WTC11 (cell line): ENCODE data around the gene MAPKAPK3. TPM values are rescaled to one million over a fixed set of nuclear protein-coding genes. Genes with fewer than 3 reads are reported as not detected.

Experiments used
- ATAC-seq: fragments of 200-7000 bp; cut with Tn5 transposase; 2 replicates; pipeline ENCODE4 v1.10.0; 2021; ENCODE audit warnings: mild to moderate bottlenecking, moderate library complexity
- CTCF ChIA-PET: fragments of 300-600 bp; sonication (Branson Sonifier 250); formaldehyde crosslinking; loops from one replicate; lab custom pipeline; 2021; ENCODE audit warnings: antibody characterized with exemption; lab: Charles Lee
- POLR2A ChIA-PET: fragments of 350-600 bp; sonication (Branson Sonifier 250); formaldehyde crosslinking; loops from one replicate; lab custom pipeline; 2021; ENCODE audit warnings: antibody characterized with exemption; lab: Charles Lee
- DNase-seq: peaks from one replicate; pipeline ENCODE4 v3.0.0; 2021; ENCODE audit warnings: low spot score
- H3K27ac Mint-ChIP-seq: 2 replicates; pipeline ENCODE4 v1.8.0; 2021; ENCODE audit warnings: mixed read lengths
- H3K27me3 Mint-ChIP-seq: 2 replicates; pipeline ENCODE4 v1.8.0; 2021; ENCODE audit warnings: low read depth, mild to moderate bottlenecking, moderate library complexity, mixed read lengths
- H3K36me3 Mint-ChIP-seq: 2 replicates; pipeline ENCODE4 v1.8.0; 2021; ENCODE audit warnings: mixed read lengths
- H3K4me1 Mint-ChIP-seq: 2 replicates; pipeline ENCODE4 v1.8.0; 2022; ENCODE audit warnings: mixed read lengths
- H3K4me3 Mint-ChIP-seq: 2 replicates; pipeline ENCODE4 v1.8.0; 2021; ENCODE audit warnings: mild to moderate bottlenecking, moderate library complexity, mixed read lengths
- H3K9me3 Mint-ChIP-seq: 2 replicates; pipeline ENCODE4 v1.8.0; 2021; ENCODE audit warnings: mixed read lengths
- ESRRA ChIP-seq: sonication (generic); formaldehyde crosslinking; IDR thresholded peaks from 2 replicates; pipeline ENCODE4 v1.8.1; 2022; ENCODE audit warnings: mild to moderate bottlenecking, missing genetic modification reagents, borderline replicate concordance
- total RNA-seq: library from RNA; stranded (reverse); gene quantifications from 3 replicates; pipeline ENCODE4 v1.2.3, GENCODE V29; 2021
- TF ChIP-seq, protein P1 (sequence below): sonication (generic); formaldehyde crosslinking; IDR thresholded peaks from 2 replicates; pipeline ENCODE4 v1.8.1; 2023; ENCODE audit warnings: mild to moderate bottlenecking, missing genetic modification reagents, borderline replicate concordance
- TF ChIP-seq, protein P2 (sequence below): sonication (generic); formaldehyde crosslinking; IDR thresholded peaks from 2 replicates; pipeline ENCODE4 v1.8.0; 2023; ENCODE audit warnings: missing genetic modification reagents, mild to moderate bottlenecking, borderline replicate concordance
- TF ChIP-seq, protein P3 (sequence below): sonication (generic); formaldehyde crosslinking; IDR thresholded peaks from 2 replicates; pipeline ENCODE4 v1.8.1; 2023; ENCODE audit warnings: mild to moderate bottlenecking, missing genetic modification reagents
- TF ChIP-seq, protein P4 (sequence below): sonication (generic); formaldehyde crosslinking; IDR thresholded peaks from 2 replicates; pipeline ENCODE4 v1.8.1; 2022; ENCODE audit warnings: low read depth, mild to moderate bottlenecking, moderate library complexity, missing genetic modification reagents, borderline replicate concordance
- TF ChIP-seq, protein P5 (sequence below): sonication (generic); formaldehyde crosslinking; conservative IDR thresholded peaks from 2 replicates; pipeline ENCODE4 v1.8.1; 2022; ENCODE audit warnings: mild to moderate bottlenecking, missing genetic modification reagents
- TF ChIP-seq, protein P6 (sequence below): fragments of 250-450 bp; sonication (Bioruptor Pico); IDR thresholded peaks from 2 replicates; pipeline ENCODE4 v1.9.0; 2021; ENCODE audit warnings: mild to moderate bottlenecking
- TF ChIP-seq, protein P7 (sequence below): sonication (generic); formaldehyde crosslinking; IDR thresholded peaks from 2 replicates; pipeline ENCODE4 v1.8.0; 2022; ENCODE audit warnings: mild to moderate bottlenecking, missing genetic modification reagents

MAPKAPK3 gene
- total RNA-seq, 1 experiment from 2014 or later = 60.2 TPM

DNA sequence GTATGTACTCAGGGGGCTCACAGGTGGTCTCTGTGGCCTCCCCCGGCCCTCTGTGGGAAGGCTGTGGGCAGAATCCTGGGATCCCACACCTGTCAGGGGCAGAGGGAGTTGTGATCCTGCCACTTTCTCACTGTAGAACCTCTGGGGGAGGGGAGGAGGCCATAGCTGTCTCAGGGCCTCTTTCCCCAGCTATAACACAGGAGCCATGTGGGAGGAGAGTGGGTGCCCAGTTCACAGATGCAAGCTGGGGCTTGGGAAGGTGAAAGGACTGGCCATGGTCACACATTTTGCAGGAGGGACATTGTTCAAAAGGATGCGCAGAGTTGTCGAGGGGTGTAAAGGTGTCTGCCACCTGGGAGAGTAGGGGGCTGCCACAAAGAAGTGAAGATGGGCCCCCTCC is 11.7 kb downstream of the MAPKAPK3 start (continued):
- TF ChIP-seq, protein P1, sequence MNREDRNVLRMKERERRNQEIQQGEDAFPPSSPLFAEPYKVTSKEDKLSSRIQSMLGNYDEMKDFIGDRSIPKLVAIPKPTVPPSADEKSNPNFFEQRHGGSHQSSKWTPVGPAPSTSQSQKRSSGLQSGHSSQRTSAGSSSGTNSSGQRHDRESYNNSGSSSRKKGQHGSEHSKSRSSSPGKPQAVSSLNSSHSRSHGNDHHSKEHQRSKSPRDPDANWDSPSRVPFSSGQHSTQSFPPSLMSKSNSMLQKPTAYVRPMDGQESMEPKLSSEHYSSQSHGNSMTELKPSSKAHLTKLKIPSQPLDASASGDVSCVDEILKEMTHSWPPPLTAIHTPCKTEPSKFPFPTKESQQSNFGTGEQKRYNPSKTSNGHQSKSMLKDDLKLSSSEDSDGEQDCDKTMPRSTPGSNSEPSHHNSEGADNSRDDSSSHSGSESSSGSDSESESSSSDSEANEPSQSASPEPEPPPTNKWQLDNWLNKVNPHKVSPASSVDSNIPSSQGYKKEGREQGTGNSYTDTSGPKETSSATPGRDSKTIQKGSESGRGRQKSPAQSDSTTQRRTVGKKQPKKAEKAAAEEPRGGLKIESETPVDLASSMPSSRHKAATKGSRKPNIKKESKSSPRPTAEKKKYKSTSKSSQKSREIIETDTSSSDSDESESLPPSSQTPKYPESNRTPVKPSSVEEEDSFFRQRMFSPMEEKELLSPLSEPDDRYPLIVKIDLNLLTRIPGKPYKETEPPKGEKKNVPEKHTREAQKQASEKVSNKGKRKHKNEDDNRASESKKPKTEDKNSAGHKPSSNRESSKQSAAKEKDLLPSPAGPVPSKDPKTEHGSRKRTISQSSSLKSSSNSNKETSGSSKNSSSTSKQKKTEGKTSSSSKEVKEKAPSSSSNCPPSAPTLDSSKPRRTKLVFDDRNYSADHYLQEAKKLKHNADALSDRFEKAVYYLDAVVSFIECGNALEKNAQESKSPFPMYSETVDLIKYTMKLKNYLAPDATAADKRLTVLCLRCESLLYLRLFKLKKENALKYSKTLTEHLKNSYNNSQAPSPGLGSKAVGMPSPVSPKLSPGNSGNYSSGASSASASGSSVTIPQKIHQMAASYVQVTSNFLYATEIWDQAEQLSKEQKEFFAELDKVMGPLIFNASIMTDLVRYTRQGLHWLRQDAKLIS = no peak
- TF ChIP-seq, protein P2, sequence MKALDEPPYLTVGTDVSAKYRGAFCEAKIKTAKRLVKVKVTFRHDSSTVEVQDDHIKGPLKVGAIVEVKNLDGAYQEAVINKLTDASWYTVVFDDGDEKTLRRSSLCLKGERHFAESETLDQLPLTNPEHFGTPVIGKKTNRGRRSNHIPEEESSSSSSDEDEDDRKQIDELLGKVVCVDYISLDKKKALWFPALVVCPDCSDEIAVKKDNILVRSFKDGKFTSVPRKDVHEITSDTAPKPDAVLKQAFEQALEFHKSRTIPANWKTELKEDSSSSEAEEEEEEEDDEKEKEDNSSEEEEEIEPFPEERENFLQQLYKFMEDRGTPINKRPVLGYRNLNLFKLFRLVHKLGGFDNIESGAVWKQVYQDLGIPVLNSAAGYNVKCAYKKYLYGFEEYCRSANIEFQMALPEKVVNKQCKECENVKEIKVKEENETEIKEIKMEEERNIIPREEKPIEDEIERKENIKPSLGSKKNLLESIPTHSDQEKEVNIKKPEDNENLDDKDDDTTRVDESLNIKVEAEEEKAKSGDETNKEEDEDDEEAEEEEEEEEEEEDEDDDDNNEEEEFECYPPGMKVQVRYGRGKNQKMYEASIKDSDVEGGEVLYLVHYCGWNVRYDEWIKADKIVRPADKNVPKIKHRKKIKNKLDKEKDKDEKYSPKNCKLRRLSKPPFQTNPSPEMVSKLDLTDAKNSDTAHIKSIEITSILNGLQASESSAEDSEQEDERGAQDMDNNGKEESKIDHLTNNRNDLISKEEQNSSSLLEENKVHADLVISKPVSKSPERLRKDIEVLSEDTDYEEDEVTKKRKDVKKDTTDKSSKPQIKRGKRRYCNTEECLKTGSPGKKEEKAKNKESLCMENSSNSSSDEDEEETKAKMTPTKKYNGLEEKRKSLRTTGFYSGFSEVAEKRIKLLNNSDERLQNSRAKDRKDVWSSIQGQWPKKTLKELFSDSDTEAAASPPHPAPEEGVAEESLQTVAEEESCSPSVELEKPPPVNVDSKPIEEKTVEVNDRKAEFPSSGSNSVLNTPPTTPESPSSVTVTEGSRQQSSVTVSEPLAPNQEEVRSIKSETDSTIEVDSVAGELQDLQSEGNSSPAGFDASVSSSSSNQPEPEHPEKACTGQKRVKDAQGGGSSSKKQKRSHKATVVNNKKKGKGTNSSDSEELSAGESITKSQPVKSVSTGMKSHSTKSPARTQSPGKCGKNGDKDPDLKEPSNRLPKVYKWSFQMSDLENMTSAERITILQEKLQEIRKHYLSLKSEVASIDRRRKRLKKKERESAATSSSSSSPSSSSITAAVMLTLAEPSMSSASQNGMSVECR (CRISPR knock-in tag) = no peak
- TF ChIP-seq, protein P3, sequence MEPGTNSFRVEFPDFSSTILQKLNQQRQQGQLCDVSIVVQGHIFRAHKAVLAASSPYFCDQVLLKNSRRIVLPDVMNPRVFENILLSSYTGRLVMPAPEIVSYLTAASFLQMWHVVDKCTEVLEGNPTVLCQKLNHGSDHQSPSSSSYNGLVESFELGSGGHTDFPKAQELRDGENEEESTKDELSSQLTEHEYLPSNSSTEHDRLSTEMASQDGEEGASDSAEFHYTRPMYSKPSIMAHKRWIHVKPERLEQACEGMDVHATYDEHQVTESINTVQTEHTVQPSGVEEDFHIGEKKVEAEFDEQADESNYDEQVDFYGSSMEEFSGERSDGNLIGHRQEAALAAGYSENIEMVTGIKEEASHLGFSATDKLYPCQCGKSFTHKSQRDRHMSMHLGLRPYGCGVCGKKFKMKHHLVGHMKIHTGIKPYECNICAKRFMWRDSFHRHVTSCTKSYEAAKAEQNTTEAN (CRISPR knock-in tag) = no peak
- TF ChIP-seq, protein P4, sequence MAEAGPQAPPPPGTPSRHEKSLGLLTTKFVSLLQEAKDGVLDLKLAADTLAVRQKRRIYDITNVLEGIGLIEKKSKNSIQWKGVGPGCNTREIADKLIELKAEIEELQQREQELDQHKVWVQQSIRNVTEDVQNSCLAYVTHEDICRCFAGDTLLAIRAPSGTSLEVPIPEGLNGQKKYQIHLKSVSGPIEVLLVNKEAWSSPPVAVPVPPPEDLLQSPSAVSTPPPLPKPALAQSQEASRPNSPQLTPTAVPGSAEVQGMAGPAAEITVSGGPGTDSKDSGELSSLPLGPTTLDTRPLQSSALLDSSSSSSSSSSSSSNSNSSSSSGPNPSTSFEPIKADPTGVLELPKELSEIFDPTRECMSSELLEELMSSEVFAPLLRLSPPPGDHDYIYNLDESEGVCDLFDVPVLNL = no peak
- TF ChIP-seq ESRRA = no peak

DNA sequence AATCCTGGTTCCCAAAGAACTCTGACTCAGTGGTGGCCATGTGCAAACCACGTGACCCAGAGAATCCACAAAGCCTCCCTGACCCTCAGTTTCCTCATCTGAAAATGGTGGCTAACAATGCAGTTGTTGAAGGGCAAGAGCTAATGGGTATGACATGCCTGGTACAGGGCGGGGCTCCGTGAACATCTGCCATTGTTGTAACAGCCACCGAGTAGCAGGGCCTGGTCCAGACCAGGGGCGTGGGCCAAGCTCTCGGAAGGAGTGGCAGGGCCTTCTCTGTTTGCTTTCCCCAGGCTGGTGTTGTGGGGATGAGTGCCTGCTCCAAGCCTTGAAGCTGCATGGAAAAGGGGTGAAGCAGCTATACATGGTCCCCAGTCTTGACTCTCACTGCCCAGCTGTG is 13.4 kb downstream of the MAPKAPK3 start:
- ATAC-seq = no peak
- H3K9me3 Mint-ChIP-seq = no peaks in the 10 kb centered on the region
- no peak overlapping the region for H3K4me3 Mint-ChIP-seq
- H3K4me1 Mint-ChIP-seq = peaks cover 20% of the 10 kb centered on the region
- CTCF ChIA-PET = interaction anchor here (0.6 to 8.6 kb wide), 4 partner anchors 14 to 283 kb away, joined by 3 to 110 read pairs (median 6); partner anchors contain the start of genes CISH and MAPKAPK3
- TF ChIP-seq, protein P5, sequence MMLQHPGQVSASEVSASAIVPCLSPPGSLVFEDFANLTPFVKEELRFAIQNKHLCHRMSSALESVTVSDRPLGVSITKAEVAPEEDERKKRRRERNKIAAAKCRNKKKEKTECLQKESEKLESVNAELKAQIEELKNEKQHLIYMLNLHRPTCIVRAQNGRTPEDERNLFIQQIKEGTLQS = no peak
- TF ChIP-seq, protein P1 = no peak
- TF ChIP-seq, protein P6, sequence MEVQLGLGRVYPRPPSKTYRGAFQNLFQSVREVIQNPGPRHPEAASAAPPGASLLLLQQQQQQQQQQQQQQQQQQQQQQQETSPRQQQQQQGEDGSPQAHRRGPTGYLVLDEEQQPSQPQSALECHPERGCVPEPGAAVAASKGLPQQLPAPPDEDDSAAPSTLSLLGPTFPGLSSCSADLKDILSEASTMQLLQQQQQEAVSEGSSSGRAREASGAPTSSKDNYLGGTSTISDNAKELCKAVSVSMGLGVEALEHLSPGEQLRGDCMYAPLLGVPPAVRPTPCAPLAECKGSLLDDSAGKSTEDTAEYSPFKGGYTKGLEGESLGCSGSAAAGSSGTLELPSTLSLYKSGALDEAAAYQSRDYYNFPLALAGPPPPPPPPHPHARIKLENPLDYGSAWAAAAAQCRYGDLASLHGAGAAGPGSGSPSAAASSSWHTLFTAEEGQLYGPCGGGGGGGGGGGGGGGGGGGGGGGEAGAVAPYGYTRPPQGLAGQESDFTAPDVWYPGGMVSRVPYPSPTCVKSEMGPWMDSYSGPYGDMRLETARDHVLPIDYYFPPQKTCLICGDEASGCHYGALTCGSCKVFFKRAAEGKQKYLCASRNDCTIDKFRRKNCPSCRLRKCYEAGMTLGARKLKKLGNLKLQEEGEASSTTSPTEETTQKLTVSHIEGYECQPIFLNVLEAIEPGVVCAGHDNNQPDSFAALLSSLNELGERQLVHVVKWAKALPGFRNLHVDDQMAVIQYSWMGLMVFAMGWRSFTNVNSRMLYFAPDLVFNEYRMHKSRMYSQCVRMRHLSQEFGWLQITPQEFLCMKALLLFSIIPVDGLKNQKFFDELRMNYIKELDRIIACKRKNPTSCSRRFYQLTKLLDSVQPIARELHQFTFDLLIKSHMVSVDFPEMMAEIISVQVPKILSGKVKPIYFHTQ (CRISPR knock-in tag) = no peak
- TF ChIP-seq, protein P7, sequence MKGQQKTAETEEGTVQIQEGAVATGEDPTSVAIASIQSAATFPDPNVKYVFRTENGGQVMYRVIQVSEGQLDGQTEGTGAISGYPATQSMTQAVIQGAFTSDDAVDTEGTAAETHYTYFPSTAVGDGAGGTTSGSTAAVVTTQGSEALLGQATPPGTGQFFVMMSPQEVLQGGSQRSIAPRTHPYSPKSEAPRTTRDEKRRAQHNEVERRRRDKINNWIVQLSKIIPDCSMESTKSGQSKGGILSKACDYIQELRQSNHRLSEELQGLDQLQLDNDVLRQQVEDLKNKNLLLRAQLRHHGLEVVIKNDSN (CRISPR knock-in tag) = no peak
- no peaks in the 10 kb centered on the region for H3K27me3 Mint-ChIP-seq
- DNase-seq = no peak
- POLR2A ChIA-PET = interaction anchor here (1.2 kb wide), 1 partner anchor 23 kb away, joined by 3 read pairs; no protein-coding TSS in a partner anchor
- H3K27ac Mint-ChIP-seq = no peak overlapping the region
- H3K36me3 Mint-ChIP-seq = no peaks in the 10 kb centered on the region
